MM.1S (cell line): Measurements from ENCODE around the gene LRRC63.

Experiments
- EZH2 ChIP-seq: fragments of 300-600 bp; sonication (generic); optimal IDR thresholded peaks from 2 replicates; pipeline ENCODE3; 2017; ENCODE audit warnings: low read depth, mild to moderate bottlenecking, antibody characterized with exemption, low read length, mixed read lengths
- EZH2phosphoT487 ChIP-seq: fragments of 300-600 bp; sonication (generic); IDR thresholded peaks from 2 replicates; pipeline ENCODE4 v1.6.1; 2018; ENCODE audit warnings: antibody characterized with exemption, low read length
- TF ChIP-seq, protein P1 (sequence below): fragments of 300-600 bp; sonication (generic); IDR thresholded peaks from 2 replicates; pipeline ENCODE4 v1.5.1; 2016; ENCODE audit warnings: antibody characterized with exemption, low read length, mixed read lengths

DNA sequence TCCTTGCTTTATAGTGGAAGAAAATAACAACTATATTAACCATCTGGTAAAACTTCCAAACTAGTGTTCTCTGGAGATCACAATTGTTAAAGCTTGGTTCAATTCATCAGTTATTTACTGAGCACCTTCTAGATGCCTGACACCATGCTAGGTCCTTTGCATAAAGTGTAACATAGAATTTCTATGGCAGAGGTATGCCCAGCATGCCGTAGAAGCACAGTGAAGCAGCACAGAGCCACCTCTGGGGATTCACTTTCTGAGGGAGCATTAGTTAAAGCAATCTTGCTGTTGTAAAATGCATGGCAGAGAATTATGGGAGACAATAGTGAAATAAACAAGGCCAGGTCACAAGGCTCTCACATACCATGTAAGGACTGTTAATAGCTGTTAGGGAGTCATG is 75.2 kb downstream of the LRRC63 start:
- TF ChIP-seq, protein P1, sequence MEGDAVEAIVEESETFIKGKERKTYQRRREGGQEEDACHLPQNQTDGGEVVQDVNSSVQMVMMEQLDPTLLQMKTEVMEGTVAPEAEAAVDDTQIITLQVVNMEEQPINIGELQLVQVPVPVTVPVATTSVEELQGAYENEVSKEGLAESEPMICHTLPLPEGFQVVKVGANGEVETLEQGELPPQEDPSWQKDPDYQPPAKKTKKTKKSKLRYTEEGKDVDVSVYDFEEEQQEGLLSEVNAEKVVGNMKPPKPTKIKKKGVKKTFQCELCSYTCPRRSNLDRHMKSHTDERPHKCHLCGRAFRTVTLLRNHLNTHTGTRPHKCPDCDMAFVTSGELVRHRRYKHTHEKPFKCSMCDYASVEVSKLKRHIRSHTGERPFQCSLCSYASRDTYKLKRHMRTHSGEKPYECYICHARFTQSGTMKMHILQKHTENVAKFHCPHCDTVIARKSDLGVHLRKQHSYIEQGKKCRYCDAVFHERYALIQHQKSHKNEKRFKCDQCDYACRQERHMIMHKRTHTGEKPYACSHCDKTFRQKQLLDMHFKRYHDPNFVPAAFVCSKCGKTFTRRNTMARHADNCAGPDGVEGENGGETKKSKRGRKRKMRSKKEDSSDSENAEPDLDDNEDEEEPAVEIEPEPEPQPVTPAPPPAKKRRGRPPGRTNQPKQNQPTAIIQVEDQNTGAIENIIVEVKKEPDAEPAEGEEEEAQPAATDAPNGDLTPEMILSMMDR, result no peak
- no peak for TF ChIP-seq EZH2
- no peak for TF ChIP-seq EZH2phosphoT487
